NK-92 (cell line): ENCODE data around the gene UBR2.
"Not testable (repeated sequence)": the region's sequence is repeated elsewhere in the genome, so short reads cannot be mapped to it uniquely, and the experiment has no call there.

Experiments
- DNase-seq: peaks from one replicate; lab custom pipeline; 2025; ENCODE audit not compliant: unreplicated experiment; lab: John Stamatoyannopoulos, UW

Gene UBR2

DNA sequence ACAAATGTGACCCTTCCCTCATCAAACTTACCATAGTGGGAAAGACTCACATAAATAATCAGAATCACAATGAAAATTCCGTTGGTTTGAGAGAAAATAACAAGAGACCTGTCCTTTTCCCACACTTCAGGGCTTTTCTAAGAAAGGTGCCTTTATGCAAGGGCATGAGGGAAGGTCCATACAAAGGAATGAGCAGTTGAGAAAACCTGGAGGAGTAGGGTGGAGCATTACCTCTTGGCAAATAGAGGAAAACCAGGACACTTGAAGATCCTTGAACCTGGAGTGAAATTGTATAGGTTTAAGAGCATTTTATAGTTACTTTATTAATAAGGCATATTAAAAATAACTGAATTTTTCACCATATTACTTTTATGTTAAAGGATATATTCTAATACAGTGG lies 54.3 kb downstream of the UBR2 start:
- DNase-seq = no peak

DNA sequence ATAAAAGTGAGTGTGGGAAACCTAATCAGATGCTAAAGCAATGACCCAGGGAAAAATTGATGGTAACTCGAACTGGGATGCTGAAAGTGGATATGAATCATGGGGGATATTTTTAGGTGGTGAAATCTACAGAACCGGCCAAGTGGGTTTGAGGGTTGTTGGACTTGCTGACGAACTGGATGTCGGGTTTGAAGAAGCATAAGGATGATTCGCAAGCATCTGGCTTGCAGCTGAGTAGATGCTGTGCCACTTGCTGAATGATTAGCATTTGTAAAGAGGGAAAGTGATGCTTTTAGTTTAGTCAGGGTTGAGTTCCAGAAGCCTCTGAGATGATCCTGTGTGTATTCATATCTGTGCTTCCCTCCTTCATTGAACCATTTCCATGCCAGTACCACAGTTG lies 54.9 kb downstream of the UBR2 start:
- DNase-seq = no peak

DNA sequence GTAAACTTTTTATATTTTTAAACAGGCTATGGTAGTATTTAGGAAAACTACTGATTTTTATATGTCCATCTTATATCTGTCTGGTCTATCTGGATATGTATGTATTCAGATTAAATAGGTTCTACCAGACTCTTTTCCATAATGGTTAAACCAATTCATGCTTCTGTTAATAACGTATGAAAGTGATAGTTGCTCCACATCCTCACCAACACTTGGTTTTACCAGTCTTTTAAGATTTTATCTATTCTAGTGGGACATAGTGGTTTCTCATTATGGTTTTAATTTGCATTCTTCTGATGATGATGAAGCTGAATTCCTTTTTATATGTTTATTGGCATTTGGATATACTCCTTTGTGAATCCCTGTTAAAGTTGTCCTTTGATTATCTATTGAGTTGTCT lies 56.1 kb downstream of the UBR2 start:
- no peak for DNase-seq

DNA sequence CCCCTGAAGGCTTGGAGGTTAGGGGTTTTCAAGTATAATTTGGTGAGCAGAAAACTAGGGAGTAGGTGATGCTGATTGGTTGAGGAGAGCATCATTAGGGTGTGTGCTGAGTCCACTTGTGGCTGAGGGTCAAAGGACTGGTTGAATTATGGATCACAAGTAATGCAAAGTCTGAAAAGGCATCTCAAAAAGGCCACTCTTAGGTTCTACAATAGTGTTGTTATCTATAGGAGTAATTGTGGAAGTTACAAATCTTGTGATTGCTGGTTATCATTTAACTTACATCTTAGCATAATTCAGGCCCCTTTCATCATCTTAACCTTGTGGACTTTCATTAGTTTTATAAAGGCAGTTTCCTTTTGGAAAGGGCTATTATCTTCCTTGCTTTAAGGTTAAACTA lies 60.8 kb downstream of the UBR2 start:
- DNase-seq = no peak

DNA sequence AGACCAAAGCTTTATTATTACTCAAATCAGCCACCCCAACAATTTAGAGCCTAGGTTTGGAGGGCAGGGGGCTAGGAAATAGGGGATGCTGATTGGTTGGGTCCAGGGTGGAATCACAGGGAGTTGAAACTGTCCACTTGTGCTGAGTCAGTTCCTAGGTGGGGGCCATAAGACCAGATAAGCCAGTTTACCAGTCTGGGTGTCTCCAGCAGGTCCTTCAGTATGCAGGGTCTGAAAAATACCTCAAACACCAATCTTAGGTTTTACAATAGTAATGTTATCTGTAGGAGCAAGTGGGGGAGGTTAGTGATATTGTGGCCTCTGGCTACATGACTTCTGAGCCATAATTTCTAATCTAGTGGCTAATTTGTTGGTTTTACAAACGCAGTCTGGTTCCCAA lies 63.2 kb downstream of the UBR2 start:
- DNase-seq = no peak

DNA sequence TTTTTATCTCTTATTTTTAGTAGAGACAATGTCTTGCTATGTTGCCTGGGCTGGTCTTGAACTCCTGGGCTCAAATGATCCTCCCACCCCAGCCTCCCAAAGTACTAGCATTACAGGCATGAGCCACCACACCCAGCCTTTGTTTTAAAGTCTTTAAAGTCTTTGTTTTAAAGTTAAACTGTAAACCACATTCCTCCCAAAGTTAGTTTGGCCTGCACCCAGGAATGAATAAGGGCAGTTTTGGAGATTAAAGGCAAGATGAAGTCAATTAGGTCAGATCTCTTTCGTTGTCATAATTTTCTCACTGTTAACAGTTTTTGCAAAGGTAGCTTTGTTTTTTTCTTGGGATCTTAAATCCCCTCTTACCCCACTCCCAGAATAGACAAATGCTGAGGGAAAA lies 63.8 kb downstream of the UBR2 start:
- DNase-seq = no peak

DNA sequence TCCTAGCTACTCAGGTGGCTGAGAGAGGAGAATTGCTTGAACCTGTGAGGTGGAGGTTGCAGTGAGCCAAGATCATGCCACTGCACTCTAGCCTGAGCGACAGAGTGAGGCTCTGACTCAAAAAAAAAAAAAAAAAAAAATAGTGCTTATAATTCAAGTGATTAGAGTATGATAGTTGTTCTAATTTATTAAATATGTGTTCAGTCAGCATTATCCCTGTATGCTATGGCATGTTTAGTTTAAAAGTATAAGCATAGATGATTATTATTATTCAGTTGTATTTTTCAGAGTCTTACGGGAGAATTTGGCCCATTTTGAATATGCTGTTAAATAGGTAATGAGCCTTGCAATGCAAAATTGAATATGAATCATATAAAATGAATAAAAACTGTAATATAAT lies 64.8 kb downstream of the UBR2 start:
- no peak for DNase-seq

DNA sequence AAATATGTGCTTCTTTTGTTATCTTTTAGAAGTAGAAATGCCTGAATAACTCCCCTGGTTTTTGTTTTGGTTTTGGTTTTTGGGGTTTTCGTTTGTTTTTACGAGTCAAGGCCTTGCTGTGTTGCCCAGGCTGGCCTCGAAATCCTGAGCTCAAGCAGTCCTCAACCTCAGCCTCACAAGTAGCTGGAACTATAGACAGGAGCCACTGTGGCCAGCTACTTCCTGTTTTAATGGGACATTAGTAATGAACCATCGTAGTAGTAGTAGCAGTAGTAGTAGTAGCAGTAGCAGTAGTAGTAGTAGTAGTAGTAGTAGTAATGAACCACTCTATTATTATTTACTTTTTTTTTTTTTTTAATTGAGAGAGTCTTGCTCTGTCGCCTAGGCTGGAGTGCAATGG lies 66.0 kb downstream of the UBR2 start:
- no peak for DNase-seq

DNA sequence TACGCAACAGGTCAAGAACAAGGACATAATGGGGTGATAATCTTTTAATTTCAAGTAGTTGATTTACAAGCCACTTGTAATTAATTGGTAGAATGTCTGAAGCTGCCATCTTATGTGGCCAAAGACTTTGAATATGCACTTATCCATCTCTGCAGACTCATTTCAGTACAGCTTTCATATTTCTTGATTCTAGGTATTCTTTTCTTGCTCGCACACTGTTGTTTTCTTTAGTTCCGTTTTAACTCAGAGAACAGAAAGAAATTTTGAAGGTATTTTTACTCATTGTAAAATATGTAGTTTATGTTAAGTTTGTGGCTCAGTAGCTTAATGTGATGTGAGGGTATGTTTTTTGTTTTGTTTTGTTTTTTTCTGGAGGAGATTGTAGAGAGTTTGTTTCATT lies 73.9 kb downstream of the UBR2 start:
- DNase-seq = no peak

DNA sequence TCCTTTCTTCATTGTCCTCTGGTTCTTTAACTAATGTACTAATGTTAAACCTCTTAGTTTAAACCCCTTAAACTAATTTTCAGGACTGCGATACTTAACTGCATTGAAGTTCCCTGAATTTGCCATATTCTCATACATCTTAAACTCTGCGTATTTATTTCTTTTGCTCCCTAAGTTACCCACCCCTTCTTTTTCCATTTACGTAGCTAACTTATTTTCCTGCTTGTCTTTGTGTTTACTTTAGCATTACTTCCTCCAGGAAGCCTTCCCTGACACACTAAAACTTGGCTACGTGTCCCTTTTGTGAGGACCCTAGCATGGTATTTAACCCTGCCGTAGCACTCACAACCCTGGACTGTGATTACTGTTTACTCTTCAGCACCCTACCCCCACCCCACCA lies 79.0 kb downstream of the UBR2 start:
- DNase-seq = no peak

DNA sequence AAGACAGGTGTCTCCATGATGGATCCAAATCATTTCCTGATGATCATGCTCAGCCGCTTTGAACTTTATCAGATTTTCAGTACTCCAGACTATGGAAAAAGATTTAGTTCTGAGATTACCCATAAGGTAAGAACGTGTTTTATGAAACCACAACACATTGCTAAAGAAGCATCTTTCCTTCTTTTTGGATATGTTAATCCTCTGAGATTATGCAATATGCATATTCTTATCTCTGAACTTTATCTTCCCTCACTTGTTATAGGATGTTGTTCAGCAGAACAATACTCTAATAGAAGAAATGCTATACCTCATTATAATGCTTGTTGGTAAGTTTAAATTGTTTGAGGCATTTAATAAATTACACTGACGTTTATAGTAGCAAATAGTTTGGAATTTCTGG lies 80.4 kb downstream of the UBR2 start:
- no peak for DNase-seq

DNA sequence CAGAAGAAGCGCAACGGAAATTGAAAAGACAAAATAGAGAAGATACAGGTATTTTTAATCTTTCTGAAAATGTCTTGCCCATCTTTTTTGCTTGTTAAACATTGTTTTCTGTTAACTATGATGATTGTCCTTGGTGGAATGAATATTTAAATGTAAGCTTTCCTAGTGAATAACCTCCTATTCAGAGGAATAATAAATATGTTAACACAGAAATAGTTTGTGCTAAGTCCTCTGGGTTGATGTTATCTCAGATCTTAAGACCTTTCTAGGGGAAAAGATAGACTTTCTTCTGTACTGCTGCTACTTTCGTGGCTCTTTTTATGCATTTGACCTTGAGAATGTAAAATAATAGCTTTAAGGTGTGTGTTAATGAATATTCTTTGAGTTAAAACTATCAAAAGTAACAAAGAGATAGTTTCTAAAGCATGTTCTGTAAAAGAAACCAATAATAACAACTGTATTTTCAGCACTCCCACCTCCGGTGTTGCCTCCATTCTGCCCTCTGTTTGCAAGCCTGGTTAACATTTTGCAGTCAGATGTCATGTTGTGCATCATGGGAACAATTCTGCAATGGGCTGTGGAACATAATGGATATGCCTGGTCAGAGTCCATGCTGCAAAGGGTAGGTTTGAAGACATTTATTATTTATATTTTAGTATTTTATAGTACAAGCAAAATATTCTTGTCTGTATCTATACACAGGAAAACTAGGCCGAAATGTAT lies 88.4 kb downstream of the UBR2 start:
- no peak for DNase-seq

DNA sequence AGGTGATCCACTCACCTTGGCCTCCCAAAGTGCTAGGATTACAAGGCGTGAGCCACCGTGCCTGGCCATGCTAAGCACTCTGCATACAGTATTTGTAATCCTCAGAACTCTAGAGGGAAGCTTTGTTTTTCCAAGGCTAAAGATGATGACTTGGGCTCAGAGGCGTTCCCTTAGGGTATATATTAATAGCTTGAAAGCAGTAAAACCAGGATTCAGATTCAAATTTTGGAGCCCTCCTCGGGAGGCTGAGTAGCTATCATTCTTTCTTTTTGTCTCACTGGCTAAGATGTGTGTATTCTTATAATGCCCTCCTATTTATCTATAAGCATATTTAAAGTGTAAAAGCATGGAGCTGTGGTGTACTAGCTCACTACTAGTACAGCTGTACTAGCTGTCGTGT lies 90.0 kb downstream of the UBR2 start:
- no peak for DNase-seq

DNA sequence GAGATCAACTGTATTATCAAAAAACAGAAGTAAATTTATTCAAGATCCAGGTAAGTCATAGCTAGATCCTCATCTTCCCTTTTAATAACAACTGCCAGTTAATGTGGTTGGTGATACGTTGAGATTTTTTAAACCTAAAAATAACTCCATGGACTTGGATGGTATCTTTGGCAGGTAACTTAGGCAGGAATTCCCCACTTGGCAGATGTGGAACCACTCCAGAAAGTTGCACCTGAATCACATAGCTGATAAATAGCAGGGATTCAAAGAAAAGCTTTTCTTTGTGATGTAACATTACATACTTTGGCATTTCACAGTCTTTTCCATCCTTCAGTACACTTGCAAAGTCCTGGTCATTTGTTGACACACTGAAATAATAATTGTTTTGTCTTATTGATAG lies 96.0 kb downstream of the UBR2 start:
- no peak for DNase-seq

DNA sequence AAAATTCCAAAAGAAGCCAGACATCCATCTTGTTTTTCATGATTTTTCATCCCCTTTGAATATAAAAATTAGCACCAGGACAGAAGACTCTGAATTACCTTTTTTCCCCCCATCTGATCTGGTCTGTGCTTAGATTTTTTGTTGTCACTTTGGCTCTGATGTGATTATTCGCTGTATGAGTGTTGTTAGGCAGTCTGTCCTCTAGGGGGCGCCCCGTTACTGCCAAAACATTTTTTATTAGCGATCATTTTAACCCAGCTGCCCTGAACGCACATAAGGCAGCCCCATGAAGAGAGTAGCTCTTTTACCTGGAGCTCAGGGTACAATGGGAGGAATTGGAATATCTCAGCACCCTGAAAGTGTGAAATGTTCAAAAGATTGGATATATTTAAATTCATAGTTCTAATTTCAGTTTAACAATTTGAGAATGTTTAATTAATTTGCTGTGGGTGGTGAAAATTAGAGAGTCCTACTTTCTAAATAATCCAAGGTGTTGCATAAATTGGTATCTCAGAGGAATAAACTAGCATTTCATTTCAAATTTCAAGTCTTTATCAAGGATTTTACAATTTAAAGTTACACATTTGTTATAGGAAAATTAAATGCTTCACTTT lies 97.8 kb downstream of the UBR2 start:
- DNase-seq = peak; percentile 12

DNA sequence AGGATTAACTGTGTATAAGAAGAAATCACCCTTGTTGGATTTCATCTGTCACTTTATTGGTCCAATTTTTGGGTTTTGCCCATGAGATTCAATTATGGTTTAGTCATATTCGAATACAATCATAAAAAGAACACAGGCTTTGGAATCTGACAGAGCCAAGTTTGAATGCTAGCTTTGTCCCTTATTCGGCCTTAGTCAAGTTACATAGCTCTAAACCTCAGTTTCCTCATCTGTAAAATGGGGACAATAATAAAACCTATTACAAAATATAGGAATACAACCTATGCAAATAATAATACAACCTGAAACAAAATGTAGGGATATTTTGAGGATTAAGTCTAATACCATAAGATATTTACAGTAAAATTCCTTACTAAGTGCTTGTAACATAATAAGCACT lies 100.9 kb downstream of the UBR2 start:
- DNase-seq = no peak

DNA sequence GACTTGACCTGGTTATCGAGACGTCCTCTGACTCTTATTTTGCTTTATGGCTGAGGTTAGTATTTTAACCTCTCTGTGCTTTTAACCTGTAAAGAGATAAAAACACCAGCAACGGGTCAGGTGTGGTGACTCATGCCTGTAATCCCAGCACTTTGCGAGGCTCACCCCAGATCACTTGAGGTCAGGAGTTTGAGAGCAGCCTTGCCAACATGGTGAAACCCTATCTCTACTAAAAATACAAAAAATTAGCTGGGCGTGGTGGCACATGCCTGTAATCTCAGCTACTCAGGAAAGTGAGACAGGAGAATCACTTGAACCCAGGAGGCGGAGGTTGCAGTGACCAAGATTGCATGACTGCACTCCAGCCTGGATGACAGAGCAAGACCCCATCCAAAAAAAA lies 110.5 kb downstream of the UBR2 start:
- DNase-seq = not testable (repeated sequence)

DNA sequence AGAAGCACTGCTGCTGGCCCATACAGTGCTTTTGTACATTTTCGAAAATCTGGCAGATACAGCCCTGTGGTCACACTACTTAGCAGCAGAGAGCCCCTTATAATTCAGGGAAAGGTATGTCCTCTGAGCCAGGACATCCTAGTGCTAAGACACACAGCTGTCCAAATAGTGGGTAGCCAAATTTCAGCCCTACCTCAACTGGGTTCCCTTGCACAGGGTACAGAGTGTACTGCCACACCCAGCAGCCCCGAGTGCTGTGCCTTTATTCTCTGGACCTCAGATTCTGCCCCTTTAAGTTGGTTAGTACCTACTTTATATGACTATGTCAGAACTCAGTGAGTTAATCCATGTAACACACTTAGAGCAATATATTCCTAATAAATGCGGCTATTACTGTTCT lies 111.0 kb downstream of the UBR2 start:
- no peak for DNase-seq

DNA sequence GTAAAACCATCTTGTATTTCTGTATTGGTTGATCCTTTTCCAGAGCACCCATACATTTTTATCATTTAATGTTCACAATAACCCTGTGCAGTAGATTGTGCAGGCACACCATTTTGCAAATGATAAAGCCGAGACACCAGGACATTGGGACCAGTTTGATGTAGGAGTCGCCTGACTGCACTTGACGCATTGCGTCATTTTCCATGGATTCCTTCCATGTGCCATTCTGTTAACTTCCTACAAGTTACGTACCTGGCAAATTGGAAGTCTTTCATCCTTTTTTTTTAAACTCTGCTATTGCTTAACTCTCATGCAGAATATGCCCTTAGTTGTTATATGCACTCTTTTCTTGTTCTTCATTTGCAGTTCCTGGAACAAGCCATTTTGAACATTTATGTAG lies 115.5 kb downstream of the UBR2 start:
- DNase-seq = no peak

DNA sequence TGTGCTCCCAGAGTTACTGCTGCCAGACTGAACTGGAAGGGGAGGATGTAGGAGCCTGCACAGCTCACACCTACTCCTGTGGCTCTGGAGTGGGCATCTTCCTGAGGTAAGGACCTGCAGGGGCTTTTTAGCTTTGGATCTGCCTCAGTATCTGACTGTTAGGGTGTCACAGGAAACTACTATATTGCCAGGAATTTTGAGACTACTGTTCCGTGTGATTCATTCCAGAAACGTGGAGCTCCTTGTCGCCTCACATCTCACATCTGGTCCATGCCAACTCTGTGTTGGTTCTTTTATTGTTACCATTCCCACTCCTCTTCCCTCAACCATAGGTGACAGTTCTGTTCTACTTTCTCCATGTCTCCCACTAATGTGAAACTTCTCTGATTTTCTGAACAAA lies 124.5 kb downstream of the UBR2 start:
- DNase-seq = no peak

DNA sequence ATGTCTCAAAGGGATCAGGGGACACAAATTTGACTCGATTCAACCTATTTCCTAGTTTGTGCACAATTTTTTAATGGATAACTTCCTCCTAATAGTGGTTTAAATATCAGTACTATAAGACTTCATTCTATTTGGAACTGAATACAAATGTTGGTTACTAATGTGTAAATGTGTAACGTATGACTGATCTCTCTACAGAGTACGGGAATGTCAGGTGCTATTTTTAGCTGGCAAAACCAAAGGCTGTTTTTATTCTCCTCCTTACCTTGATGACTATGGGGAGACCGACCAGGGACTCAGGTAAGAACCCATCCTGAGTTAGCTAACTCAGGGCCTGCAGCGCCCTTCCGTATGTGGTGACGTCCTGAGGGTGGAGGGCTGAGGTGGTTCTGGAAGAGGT lies 125.5 kb downstream of the UBR2 start:
- no peak for DNase-seq

DNA sequence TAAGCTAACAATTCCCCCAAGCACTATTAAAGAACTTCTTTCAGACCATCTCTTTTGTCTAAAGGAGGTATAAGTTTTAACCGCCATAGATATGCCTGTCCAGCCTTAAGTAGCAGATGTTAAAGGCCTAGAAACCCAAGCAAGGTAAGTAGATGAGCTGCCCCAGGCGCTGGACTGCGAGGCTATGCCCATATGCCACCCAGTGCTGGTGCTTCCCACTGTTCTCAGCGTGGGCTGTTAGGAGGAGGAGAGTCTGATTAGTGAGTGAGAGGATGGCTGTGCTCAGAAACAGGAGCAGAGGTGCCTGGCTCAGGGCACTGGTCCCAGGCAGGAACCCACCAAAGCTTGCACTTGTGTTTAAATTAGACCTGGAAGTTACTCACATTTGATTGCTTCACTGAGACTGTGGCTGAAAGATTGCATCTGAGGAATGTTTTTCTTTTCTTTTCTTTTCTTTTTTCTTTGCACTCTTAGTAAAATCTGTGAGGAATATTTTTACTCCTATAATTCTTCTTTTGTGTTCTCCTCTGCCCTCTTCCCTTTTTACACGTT lies 126.4 kb downstream of the UBR2 start:
- DNase-seq = no peak

DNA sequence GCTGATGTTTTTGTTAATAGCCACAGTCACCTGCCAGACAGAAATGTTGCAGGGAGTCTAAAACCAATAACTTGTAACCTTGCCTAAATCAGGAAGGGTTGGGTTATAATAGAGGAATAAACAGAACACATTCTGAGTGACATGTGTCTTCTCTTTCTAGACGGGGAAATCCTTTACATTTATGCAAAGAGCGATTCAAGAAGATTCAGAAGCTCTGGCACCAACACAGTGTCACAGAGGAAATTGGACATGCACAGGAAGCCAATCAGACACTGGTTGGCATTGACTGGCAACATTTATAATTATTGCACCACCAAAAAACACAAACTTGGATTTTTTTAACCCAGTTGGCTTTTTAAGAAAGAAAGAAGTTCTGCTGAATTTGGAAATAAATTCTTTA lies 127.0 kb downstream of the UBR2 start:
- no peak for DNase-seq
